ENCODE data around the gene COL18A1. TPM values are rescaled to one million over a fixed set of nuclear protein-coding genes. Genes with fewer than 3 reads are reported as not detected.

The COL18A1 gene
- total RNA-seq, 6 experiments from 2014 or later = 39.8 to 93.5 (median 86.8) TPM

GRCh38 chr21:45478115-45478801 is 73.3 kb downstream of the COL18A1 start:
- Mint-ChIP-seq H3K27me3 (ENCODE audit: insufficient read depth) (peaks cover 2% of the 10 kb centered on the region), H3K27ac (no peak overlapping the region), H3K9me3 (no peaks in the 10 kb centered on the region; the same call in 1 of the 2 replicates), H3K4me1 (ENCODE audit: low read depth) (no peaks in the 10 kb centered on the region), H3K4me3 (no peak overlapping the region), H3K36me3 (ENCODE audit: low read depth) (peaks cover 30% of the 10 kb centered on the region)
- peak; percentile 11 for DNase-seq
- TF ChIP-seq, protein P1, sequence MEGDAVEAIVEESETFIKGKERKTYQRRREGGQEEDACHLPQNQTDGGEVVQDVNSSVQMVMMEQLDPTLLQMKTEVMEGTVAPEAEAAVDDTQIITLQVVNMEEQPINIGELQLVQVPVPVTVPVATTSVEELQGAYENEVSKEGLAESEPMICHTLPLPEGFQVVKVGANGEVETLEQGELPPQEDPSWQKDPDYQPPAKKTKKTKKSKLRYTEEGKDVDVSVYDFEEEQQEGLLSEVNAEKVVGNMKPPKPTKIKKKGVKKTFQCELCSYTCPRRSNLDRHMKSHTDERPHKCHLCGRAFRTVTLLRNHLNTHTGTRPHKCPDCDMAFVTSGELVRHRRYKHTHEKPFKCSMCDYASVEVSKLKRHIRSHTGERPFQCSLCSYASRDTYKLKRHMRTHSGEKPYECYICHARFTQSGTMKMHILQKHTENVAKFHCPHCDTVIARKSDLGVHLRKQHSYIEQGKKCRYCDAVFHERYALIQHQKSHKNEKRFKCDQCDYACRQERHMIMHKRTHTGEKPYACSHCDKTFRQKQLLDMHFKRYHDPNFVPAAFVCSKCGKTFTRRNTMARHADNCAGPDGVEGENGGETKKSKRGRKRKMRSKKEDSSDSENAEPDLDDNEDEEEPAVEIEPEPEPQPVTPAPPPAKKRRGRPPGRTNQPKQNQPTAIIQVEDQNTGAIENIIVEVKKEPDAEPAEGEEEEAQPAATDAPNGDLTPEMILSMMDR (IDR thresholded peaks at IDR 0.05) = peak; percentile 83

DNA sequence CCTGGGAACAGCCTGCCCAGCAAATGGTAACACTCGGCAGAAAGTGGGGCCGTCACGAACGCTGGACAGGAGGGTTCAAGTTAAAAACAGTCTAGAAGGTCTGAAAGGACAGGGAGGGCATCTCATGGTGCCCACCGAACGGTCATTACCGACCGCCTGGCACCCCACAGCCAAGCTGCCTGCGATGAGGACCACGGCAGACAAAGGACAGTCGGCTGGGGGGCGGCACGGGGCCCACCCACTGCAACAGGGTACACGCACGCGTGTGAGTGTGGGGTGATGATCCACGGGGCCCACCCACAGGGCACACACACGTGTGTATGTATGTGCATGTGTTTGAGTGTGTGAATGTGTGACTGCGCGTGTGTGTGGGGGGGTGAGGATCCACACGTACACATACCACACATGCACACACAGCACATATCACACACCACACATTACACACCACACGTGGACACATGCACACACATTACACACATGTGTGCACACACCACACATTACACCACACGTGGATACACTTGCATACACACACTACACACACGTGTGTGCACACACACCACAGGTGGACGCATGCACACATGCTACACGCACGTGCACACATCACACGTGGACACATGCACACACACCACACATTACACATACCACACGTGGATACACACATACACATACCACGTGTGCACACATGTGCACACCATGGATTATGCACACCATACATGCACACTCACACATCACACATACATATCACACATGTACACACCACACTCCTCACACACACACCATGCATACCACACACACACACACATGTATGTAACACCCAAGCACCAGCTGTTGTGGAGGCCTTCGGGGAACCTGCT is 74.1 kb downstream of the COL18A1 start:
- TF ChIP-seq, protein P1 (IDR thresholded peaks at IDR 0.05) = no peak
- Mint-ChIP-seq H3K9me3 (no peaks in the 10 kb centered on the region; the same call in 1 of the 2 replicates), H3K36me3 (ENCODE audit: low read depth) (peaks cover 29% of the 10 kb centered on the region), H3K4me3 (no peak overlapping the region), H3K4me1 (ENCODE audit: low read depth) (no peaks in the 10 kb centered on the region), H3K27ac (no peak overlapping the region), H3K27me3 (ENCODE audit: insufficient read depth) (peaks cover 2% of the 10 kb centered on the region)
- DNase-seq = no peak

DNA sequence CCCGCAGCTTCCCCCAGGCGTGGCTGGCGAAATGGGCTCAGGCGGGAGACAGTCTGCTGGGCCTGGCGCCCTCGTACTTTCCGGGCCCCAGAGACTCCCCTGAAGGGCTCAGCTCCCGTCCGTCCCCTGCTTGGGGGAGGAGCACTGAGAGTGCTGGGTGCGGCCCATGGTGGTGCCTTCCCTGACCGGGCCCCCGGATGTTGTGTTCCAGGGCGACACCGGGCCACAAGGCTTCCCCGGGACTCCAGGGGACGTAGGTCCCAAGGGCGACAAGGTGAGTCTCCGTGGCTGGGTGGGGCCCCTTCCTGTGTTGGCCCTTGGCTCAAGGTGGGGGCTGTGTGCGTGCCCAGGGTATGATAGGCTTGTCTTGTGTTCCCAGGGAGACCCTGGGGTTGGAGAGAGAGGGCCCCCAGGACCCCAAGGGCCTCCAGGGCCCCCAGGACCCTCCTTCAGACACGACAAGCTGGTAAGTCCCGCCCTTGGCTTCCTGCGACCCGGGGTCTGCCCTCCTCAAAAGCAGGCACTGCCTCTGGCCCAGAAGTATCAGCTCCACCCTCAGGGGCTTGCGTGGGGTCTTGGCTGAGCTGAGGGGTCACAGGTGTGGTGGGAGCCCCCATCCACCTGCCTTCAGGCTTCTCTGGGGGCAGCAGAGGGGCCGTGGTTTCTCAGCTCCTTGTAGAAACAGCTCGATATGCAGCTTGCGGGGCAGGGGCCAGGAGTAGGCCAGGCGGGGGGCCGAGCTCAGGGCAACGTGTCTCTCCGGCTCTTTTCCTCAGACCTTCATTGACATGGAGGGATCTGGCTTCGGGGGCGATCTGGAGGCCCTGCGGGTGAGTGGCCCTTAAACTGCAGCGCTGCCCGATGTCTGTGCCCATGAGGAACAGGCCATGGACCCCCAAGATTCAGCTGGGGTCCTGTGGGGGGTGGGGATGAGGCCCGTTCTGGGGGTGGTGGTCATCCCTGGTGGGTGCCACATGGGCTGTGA is 75.0 kb downstream of the COL18A1 start:
- DNase-seq = no peak
- Mint-ChIP-seq H3K4me3 (no peak overlapping the region), H3K36me3 (ENCODE audit: low read depth) (peaks cover 32% of the 10 kb centered on the region), H3K27ac (no peak overlapping the region), H3K9me3 (no peaks in the 10 kb centered on the region; the same call in 1 of the 2 replicates), H3K4me1 (ENCODE audit: low read depth) (no peaks in the 10 kb centered on the region), H3K27me3 (ENCODE audit: insufficient read depth) (peaks cover 2% of the 10 kb centered on the region)
- TF ChIP-seq, protein P1 (IDR thresholded peaks at IDR 0.05) = no peak

DNA sequence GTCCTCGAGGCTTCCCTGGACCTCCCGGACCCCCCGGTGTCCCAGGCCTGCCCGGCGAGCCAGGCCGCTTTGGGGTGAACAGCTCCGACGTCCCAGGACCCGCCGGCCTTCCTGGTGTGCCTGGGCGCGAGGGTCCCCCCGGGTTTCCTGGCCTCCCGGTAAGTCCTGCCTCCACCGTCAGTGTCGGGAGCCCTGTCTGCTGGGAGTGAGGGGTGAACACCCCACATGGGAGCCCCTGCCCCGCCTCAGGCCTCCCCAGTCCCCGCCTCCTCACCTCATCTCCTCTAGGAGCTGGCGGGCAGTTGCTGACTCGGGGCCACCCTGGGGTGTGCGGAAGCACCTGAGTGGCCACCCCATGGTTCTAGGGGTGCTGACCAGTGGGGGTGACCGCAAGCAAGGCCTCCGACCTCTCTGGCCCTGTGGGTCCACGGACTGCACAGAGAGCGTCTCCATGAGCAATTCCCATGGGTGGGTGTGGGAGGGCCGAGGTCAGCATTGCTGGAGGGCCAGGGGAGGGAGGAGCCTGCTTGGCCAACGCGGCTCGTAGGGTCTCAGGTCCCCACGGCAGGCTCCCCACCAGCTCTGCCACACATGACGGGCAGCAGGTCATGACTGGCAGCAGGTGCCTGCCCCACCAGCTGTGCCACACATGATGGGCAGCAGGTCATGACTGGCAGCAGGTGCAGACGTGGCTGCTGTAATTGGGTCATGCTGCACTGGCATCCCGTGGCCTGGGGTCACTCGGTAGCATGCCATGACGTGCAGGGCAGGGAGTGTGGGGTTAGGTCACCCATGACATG is 75.9 kb downstream of the COL18A1 start:
- TF ChIP-seq, protein P1 (IDR thresholded peaks at IDR 0.05) = no peak
- no peaks in the 10 kb centered on the region; the same call in 1 of the 2 replicates for H3K9me3 Mint-ChIP-seq
- H3K27me3 Mint-ChIP-seq (ENCODE audit: insufficient read depth) = peaks cover 2% of the 10 kb centered on the region
- peaks cover 32% of the 10 kb centered on the region for H3K36me3 Mint-ChIP-seq (ENCODE audit: low read depth)
- H3K27ac Mint-ChIP-seq = no peak overlapping the region
- H3K4me1 Mint-ChIP-seq (ENCODE audit: low read depth) = no peaks in the 10 kb centered on the region
- no peak overlapping the region for H3K4me3 Mint-ChIP-seq
- no peak for DNase-seq
